Endothelial cell of umbilical vein (primary cell): Measurements from ENCODE around the gene TNIK. TPM values are rescaled to one million over a fixed set of nuclear protein-coding genes. Genes with fewer than 3 reads are reported as not detected.

Experiments used
- BruUV-seq: library from RNA; stranded (reverse); fragments of 400-500 nt; replicated peaks from 2 replicates; lab custom pipeline; 2021; lab: Mats Ljungman, UMichigan
- CTCF ChIA-PET: fragments of 300-600, 350-600 bp; sonication (Branson Sonifier 250); formaldehyde crosslinking; loops from one replicate; lab custom pipeline; 2021; ENCODE audit warnings: antibody characterized with exemption, inconsistent platforms; lab: Charles Lee
- POLR2A ChIA-PET: fragments of 300-600, 350-600 bp; sonication (Branson Sonifier 250); formaldehyde crosslinking; loops from one replicate; lab custom pipeline; 2021; ENCODE audit warnings: antibody characterized with exemption, inconsistent platforms; lab: Charles Lee
- DNase-seq: peaks from one replicate; pipeline ENCODE4 v3.0.0-alpha.2; 2011; ENCODE audit warnings: low read depth, low spot score
- FAIRE-seq: peaks from 2 replicates; lab custom pipeline; 2011; peaks lifted over from hg19 to GRCh38; lab: Jason Lieb, UNC
- H2AFZ ChIP-seq: 2 replicates; pipeline ENCODE4 v1.6.0; 2012; ENCODE audit warnings: low read depth, low read length, control low read depth, inconsistent platforms
- H3K27ac ChIP-seq: 2 replicates; pipeline ENCODE4 v1.5.1; 2011; ENCODE audit warnings: low read depth, mild to moderate bottlenecking, control low read depth, low read length, moderate library complexity; ENCODE audit not compliant: insufficient read depth
- H3K27me3 ChIP-seq, 2 experiments: 2 replicates each; pipeline versions ENCODE4 v1.6.0 to v1.6.1; 2011; ENCODE audit warnings: low read length in 2 of 2, mixed read lengths in 1 of 2; ENCODE audit not compliant: control insufficient read depth in 2 of 2, insufficient read depth in 2 of 2
- H3K36me3 ChIP-seq, 2 experiments: 2 replicates in 1 of 2; 3 replicates in 1 of 2; pipeline ENCODE4 v1.5.1; 2011; ENCODE audit warnings: low read length in 2 of 2, mild to moderate bottlenecking in 1 of 2, moderate library complexity in 1 of 2; ENCODE audit not compliant: control insufficient read depth in 2 of 2, insufficient read depth in 2 of 2; ENCODE audit errors: extremely low read depth in 1 of 2
- H3K4me1 ChIP-seq: 3 replicates; pipeline ENCODE4 v1.5.1; 2011; ENCODE audit warnings: mild to moderate bottlenecking, low read length; ENCODE audit not compliant: control insufficient read depth, insufficient read depth; ENCODE audit errors: extremely low read depth
- H3K4me2 ChIP-seq: 2 replicates; pipeline ENCODE4 v1.6.1; 2011; ENCODE audit warnings: low read length, control low read depth, mixed read lengths; ENCODE audit not compliant: insufficient read depth
- H3K4me3 ChIP-seq, 3 experiments: fragments of 200-600 bp in 1 of 3; sonication (generic), shearing (Covaris generic) in 1 of 3; replicated peaks in 1 of 3; 2 replicates each; pipeline ENCODE4 v1.5.1; 2011 to 2016; ENCODE audit warnings: control low read depth in 3 of 3, low read length in 3 of 3, mild to moderate bottlenecking in 2 of 3, inconsistent platforms in 1 of 3, low read depth in 1 of 3, moderate library complexity in 1 of 3; ENCODE audit not compliant: insufficient read depth in 1 of 3
- H3K79me2 ChIP-seq: 2 replicates; pipeline ENCODE4 v1.6.0; 2012; ENCODE audit warnings: low read length, inconsistent platforms; ENCODE audit not compliant: control insufficient read depth, insufficient read depth
- H3K9ac ChIP-seq: replicated peaks from 2 replicates; pipeline ENCODE3; 2011; ENCODE audit warnings: low read length, control low read depth; ENCODE audit not compliant: insufficient read depth; ENCODE audit errors: extremely low read depth
- H3K9me1 ChIP-seq: replicated peaks from 3 replicates; pipeline ENCODE4 v1.6.0; 2011; ENCODE audit warnings: mild to moderate bottlenecking, low read length; ENCODE audit not compliant: control insufficient read depth, insufficient read depth; ENCODE audit errors: extremely low read depth
- H3K9me3 ChIP-seq: replicated peaks from 2 replicates; pipeline ENCODE4 v1.5.1; 2012; ENCODE audit warnings: low read length, inconsistent platforms; ENCODE audit not compliant: control insufficient read depth, insufficient read depth
- H4K20me1 ChIP-seq: replicated peaks from 2 replicates; pipeline ENCODE3; 2011; ENCODE audit warnings: mild to moderate bottlenecking, low read length; ENCODE audit not compliant: control insufficient read depth, insufficient read depth; ENCODE audit errors: extremely low read depth
- EZH2 ChIP-seq: IDR thresholded peaks from 2 replicates; pipeline ENCODE4 v1.6.1; 2012; ENCODE audit warnings: borderline replicate concordance, low read depth, mild to moderate bottlenecking, moderate library complexity, low read length, inconsistent platforms; ENCODE audit not compliant: severe bottlenecking
- FOS ChIP-seq: IDR thresholded peaks from 2 replicates; pipeline ENCODE4 v1.6.1; 2011; ENCODE audit warnings: mild to moderate bottlenecking, low read length, moderate library complexity, borderline replicate concordance; ENCODE audit not compliant: insufficient read depth
- GATA2 ChIP-seq: IDR thresholded peaks from 2 replicates; pipeline ENCODE4 v1.7.0; 2011; ENCODE audit warnings: low read depth, mild to moderate bottlenecking, moderate library complexity, mixed read lengths, low read length; ENCODE audit not compliant: insufficient read length, insufficient read depth
- JUN ChIP-seq: IDR thresholded peaks from 2 replicates; pipeline ENCODE4 v1.6.1; 2011; ENCODE audit warnings: borderline replicate concordance, low read depth; ENCODE audit not compliant: insufficient read length, insufficient read depth
- MAX ChIP-seq: IDR thresholded peaks from 2 replicates; pipeline ENCODE4 v1.6.1; 2011; ENCODE audit not compliant: insufficient read depth, insufficient read length
- MYC ChIP-seq: IDR thresholded peaks from one replicate; pipeline ENCODE4 v1.6.1; 2011; ENCODE audit warnings: mild to moderate bottlenecking, low read depth, low read length
- POLR2A ChIP-seq: IDR thresholded peaks from 2 replicates; pipeline ENCODE4 v1.6.1; 2012; ENCODE audit warnings: low read depth, mild to moderate bottlenecking, control low read depth, low read length
- POLR2AphosphoS5 ChIP-seq: IDR thresholded peaks from 2 replicates; pipeline ENCODE4 v1.6.1; 2012; ENCODE audit warnings: low read depth, mild to moderate bottlenecking, control low read depth, low read length, moderate library complexity; ENCODE audit not compliant: insufficient read depth
- dilution Hi-C: fragments of 300-500 bp; cut with MboI; formaldehyde crosslinking; loops from one replicate; pipeline ENCODE4 v1.15.0; 2019; ENCODE audit warnings: low sequenced_read_pairs; ENCODE audit not compliant: extremely low pct_ligation_motif_present
- intact Hi-C: fragments of 100-400 bp; cut with micrococcal nuclease; formaldehyde crosslinking; loops from one replicate; pipeline ENCODE4 v1.10.0; 2022
- polyA plus RNA-seq, 4 experiments: library from polyadenylated mRNA; depleted of rRNA in 3 of 4; stranded (reverse) in 3 of 4; unstranded in 1 of 4; fragments of >200 nt; gene quantifications; 2 replicates each; pipeline versions ENCODE4 v1.2.1 to v1.2.3, GENCODE V29; 2011 to 2012; ENCODE audit warnings: missing spikeins in 1 of 4
- total RNA-seq: library from RNA; stranded (reverse); gene quantifications from 2 replicates; pipeline ENCODE4 v1.2.3, GENCODE V29; 2021

Gene TNIK
- total and polyA plus RNA-seq, 2 donors (not counting 3 experiments of a cell fraction or from before 2014, with no cell fraction given), result 10.9 to 39.7 TPM

- no TSS peak for BruUV-seq
- H3K79me2 ChIP-seq, result peaks cover 49% of the 10 kb centered on the region
- ChIA-PET CTCF (interaction anchor here (1.1 to 2.4 kb wide), 9 partner anchors 8 to 475 kb away, joined by 3 to 10 read pairs (median 5); no protein-coding TSS in a partner anchor), POLR2A (no interaction called here)
- DNase-seq, result peak; percentile 60
- H3K36me3 ChIP-seq, result peaks cover 0 to 2% of the 10 kb centered on the region in 2 experiments
- H3K4me1 ChIP-seq, result peaks cover 27% of the 10 kb centered on the region
- H2AFZ ChIP-seq, result no peak overlapping the region
- no peaks in the 10 kb centered on the region for H4K20me1 ChIP-seq
- dilution Hi-C loops, result no loop called here
- peak overlapping the region; percentile 50 for H3K4me2 ChIP-seq
- H3K27ac ChIP-seq, result peak overlapping the region; percentile 33
- H3K9me1 ChIP-seq, result no peaks in the 10 kb centered on the region
- peak; percentile 90 for FAIRE-seq
- no peaks in the 10 kb centered on the region for H3K9me3 ChIP-seq
- peak overlapping the region; percentile 14 for H3K9ac ChIP-seq
- no peaks in the 10 kb centered on the region for H3K27me3 ChIP-seq
- H3K4me3 ChIP-seq, result no peak overlapping the region
- intact Hi-C loops, result no loop called here
- TF ChIP-seq POLR2A (no peak), FOS (peak; percentile 70), GATA2 (peak; percentile 69), EZH2 (no peak), JUN (peak; percentile 55)
These were observed 23.8 kb downstream of the TNIK start for GRCh38 chr3:171436380-171436779.

GRCh38 chr3:171435757-171436156, 24.4 kb downstream of the TNIK start:
- BruUV-seq, result no TSS peak
- CTCF ChIA-PET, result interaction anchor here (1.1 to 2.4 kb wide), 5 partner anchors 9 to 474 kb away, joined by 3 to 10 read pairs (median 6); no protein-coding TSS in a partner anchor
- Histone ChIP-seq H3K36me3 (peaks cover 0 to 2% of the 10 kb centered on the region in 2 experiments), H3K9ac (no peak overlapping the region), H2AFZ (no peak overlapping the region), H3K4me3 (no peak overlapping the region), H3K4me1 (peaks cover 27% of the 10 kb centered on the region), H3K9me1 (no peaks in the 10 kb centered on the region), H3K79me2 (peaks cover 49% of the 10 kb centered on the region), H3K9me3 (no peaks in the 10 kb centered on the region), H4K20me1 (no peaks in the 10 kb centered on the region), H3K27ac (no peak overlapping the region), H3K27me3 (no peaks in the 10 kb centered on the region), H3K4me2 (peak overlapping the region; percentile 50)
- no peak for TF ChIP-seq MYC
- no peak for TF ChIP-seq FOS
- no peak for TF ChIP-seq POLR2AphosphoS5
- TF ChIP-seq MAX, result no peak
- TF ChIP-seq POLR2A, result no peak
- FAIRE-seq (no peak), DNase-seq (no peak)
- POLR2A ChIA-PET, result no interaction called here
- dilution Hi-C loops, result no loop called here
- intact Hi-C loops, result no loop called here
